PFSK-1 (cell line): ENCODE data around the gene USP22.

Experiments
- FOXP2 ChIP-seq: optimal IDR thresholded peaks from 2 replicates; pipeline ENCODE3; 2011; ENCODE audit warnings: borderline replicate concordance, control low read depth, inconsistent platforms; ENCODE audit not compliant: insufficient read depth; ENCODE audit errors: extremely low read length, extremely low read depth
- POLR2AphosphoS5 ChIP-seq: IDR thresholded peaks from 2 replicates; pipeline ENCODE4 v1.6.1; 2012; ENCODE audit warnings: low read depth, mild to moderate bottlenecking, control low read depth, low read length, moderate library complexity
- REST ChIP-seq, 2 experiments: IDR thresholded peaks; 2 replicates each; pipeline versions ENCODE4 v1.6.1 to v1.8.0; 2011 to 2012; ENCODE audit warnings: low read depth in 2 of 2, low read length in 2 of 2, control low read depth in 1 of 2, inconsistent platforms in 1 of 2, mild to moderate bottlenecking in 1 of 2, moderate library complexity in 1 of 2; ENCODE audit not compliant: insufficient read depth in 1 of 2
- SIN3A ChIP-seq: IDR thresholded peaks from 2 replicates; pipeline ENCODE4 v1.6.1; 2012; ENCODE audit warnings: mild to moderate bottlenecking, low read length, moderate library complexity, borderline replicate concordance; ENCODE audit not compliant: insufficient read depth
- TAF1 ChIP-seq: IDR thresholded peaks from 2 replicates; pipeline ENCODE4 v1.6.1; 2012; ENCODE audit warnings: low read length, control low read depth, borderline replicate concordance; ENCODE audit not compliant: insufficient read depth

Gene USP22

GRCh38 chr17:20998571-20999043 is 44.2 kb downstream of the USP22 start:
- TF ChIP-seq SIN3A (no peak), TAF1 (no peak), POLR2AphosphoS5 (peak; percentile 45; the same call in 1 of the 2 replicates), REST (IDR thresholded peaks at IDR 0.05; ENCODE audit: insufficient read depth in 1 of 2, low read depth in 2 of 2, low read length in 2 of 2) (no peak), FOXP2 (no peak)

GRCh38 chr17:20997711-20998570 is 44.9 kb downstream of the USP22 start:
- no peak for TF ChIP-seq TAF1
- TF ChIP-seq SIN3A: peak; percentile 12; the same call in 1 of the 2 replicates

GRCh38 chr17:20996724-20997615 is 45.8 kb downstream of the USP22 start:
- TF ChIP-seq FOXP2 (no peak), SIN3A (no peak), TAF1 (no peak)

GRCh38 chr17:20995873-20996723 is 46.7 kb downstream of the USP22 start:
- TF ChIP-seq REST (IDR thresholded peaks at IDR 0.05; ENCODE audit: insufficient read depth in 1 of 2, low read depth in 2 of 2, low read length in 2 of 2) (no peak), TAF1 (no peak), POLR2AphosphoS5 (no peak), SIN3A (no peak), FOXP2 (no peak)

GRCh38 chr17:20995164-20995872 is 47.5 kb downstream of the USP22 start:
- TF ChIP-seq FOXP2 (no peak), REST (IDR thresholded peaks at IDR 0.05; ENCODE audit: insufficient read depth in 1 of 2, low read depth in 2 of 2, low read length in 2 of 2) (no peak), POLR2AphosphoS5 (no peak), SIN3A (no peak), TAF1 (no peak)
